Measurements from ENCODE around the gene ADSS2.

ADSS2 gene

GRCh38 chr1:244445320-244446181 lies 6.2 kb downstream of the ADSS2 start:
- DNase-seq (ENCODE audit: low spot score), result no peak

GRCh38 chr1:244444854-244445253 lies 6.9 kb downstream of the ADSS2 start:
- peak; percentile 58 for DNase-seq (ENCODE audit: low spot score)

- DNase-seq (ENCODE audit: low spot score), result no peak
Observed at GRCh38 chr1:244442850-244443249, 8.9 kb downstream of the ADSS2 start.

- DNase-seq (ENCODE audit: low spot score), result no peak
Observed at GRCh38 chr1:244439391-244440032, 12.2 kb downstream of the ADSS2 start.

GRCh38 chr1:244437086-244437468 lies 14.6 kb downstream of the ADSS2 start:
- DNase-seq (ENCODE audit: low spot score), result no peak

GRCh38 chr1:244436336-244437085 lies 15.2 kb downstream of the ADSS2 start:
- DNase-seq (ENCODE audit: low spot score), result no peak

- DNase-seq (ENCODE audit: low spot score), result no peak
Observed at GRCh38 chr1:244435562-244436205, 16.0 kb downstream of the ADSS2 start.

- DNase-seq (ENCODE audit: low spot score), result no peak
Observed at GRCh38 chr1:244431166-244431565, 20.5 kb downstream of the ADSS2 start.

GRCh38 chr1:244429818-244430217 lies 21.9 kb downstream of the ADSS2 start:
- DNase-seq (ENCODE audit: low spot score), result no peak

GRCh38 chr1:244427647-244428046 lies 24.1 kb downstream of the ADSS2 start:
- no peak for DNase-seq (ENCODE audit: low spot score)

- DNase-seq (ENCODE audit: low spot score), result no peak
Observed at GRCh38 chr1:244424649-244425334, 26.9 kb downstream of the ADSS2 start.

GRCh38 chr1:244422174-244422573 lies 29.5 kb downstream of the ADSS2 start:
- no peak for DNase-seq (ENCODE audit: low spot score)

GRCh38 chr1:244419024-244419423 lies 32.7 kb downstream of the ADSS2 start:
- DNase-seq (ENCODE audit: low spot score), result no peak

GRCh38 chr1:244414543-244414942 lies 37.2 kb downstream of the ADSS2 start:
- DNase-seq (ENCODE audit: low spot score), result no peak

- no peak for DNase-seq (ENCODE audit: low spot score)
Observed at GRCh38 chr1:244413736-244414135, 38.0 kb downstream of the ADSS2 start.

- DNase-seq (ENCODE audit: low spot score), result peak; percentile 55
Observed at GRCh38 chr1:244412176-244412575, 39.5 kb downstream of the ADSS2 start.

- DNase-seq (ENCODE audit: low spot score), result no peak
Observed at GRCh38 chr1:244409701-244410100, 42.0 kb downstream of the ADSS2 start.

GRCh38 chr1:244406337-244406736 lies 45.4 kb downstream of the ADSS2 start:
- no peak for DNase-seq (ENCODE audit: low spot score)

- no peak for DNase-seq (ENCODE audit: low spot score)
Observed at GRCh38 chr1:244405856-244406255, 45.9 kb downstream of the ADSS2 start.

GRCh38 chr1:244403431-244403830 lies 48.3 kb downstream of the ADSS2 start:
- no peak for DNase-seq (ENCODE audit: low spot score)

- DNase-seq (ENCODE audit: low spot score), result no peak
Observed at GRCh38 chr1:244400974-244401373, 50.7 kb downstream of the ADSS2 start.

GRCh38 chr1:244397131-244397530 lies 54.6 kb downstream of the ADSS2 start:
- peak; percentile 55 for DNase-seq (ENCODE audit: low spot score)
